Calu3 (cell line): ENCODE data around the gene LMTK3. TPM values are rescaled to one million over a fixed set of nuclear protein-coding genes. Genes with fewer than 3 reads are reported as not detected.
A peak's percentile ranks its signal among the peaks of the same experiment; 100 is the strongest.

Experiments
- BruUV-seq: library from RNA; stranded (reverse); fragments of 400-500 nt; replicated peaks from 2 replicates; lab custom pipeline; 2021; lab: Mats Ljungman, UMichigan
- CTCF ChIA-PET: fragments of 300-600 bp; sonication (Branson Sonifier 250); formaldehyde crosslinking; loops from one replicate; lab custom pipeline; 2022; ENCODE audit warnings: antibody characterized with exemption; lab: Charles Lee
- DNase-seq: peaks from one replicate; pipeline ENCODE4 v3.0.0; 2022
- H3K27ac Mint-ChIP-seq: one replicate; pipeline ENCODE4 v1.8.0; 2022; ENCODE audit warnings: mixed read lengths; ENCODE audit not compliant: unreplicated experiment
- H3K27me3 Mint-ChIP-seq: one replicate; pipeline ENCODE4 v1.8.0; 2022; ENCODE audit warnings: mixed read lengths; ENCODE audit not compliant: unreplicated experiment
- H3K36me3 Mint-ChIP-seq: one replicate; pipeline ENCODE4 v1.8.0; 2022; ENCODE audit warnings: mild to moderate bottlenecking, moderate library complexity, mixed read lengths; ENCODE audit not compliant: insufficient read depth, unreplicated experiment
- H3K4me1 Mint-ChIP-seq: one replicate; pipeline ENCODE4 v1.8.0; 2022; ENCODE audit warnings: mild to moderate bottlenecking, low read depth, mixed read lengths; ENCODE audit not compliant: unreplicated experiment
- H3K4me3 Mint-ChIP-seq: one replicate; pipeline ENCODE4 v1.8.0; 2022; ENCODE audit warnings: mild to moderate bottlenecking, low read depth, moderate library complexity, mixed read lengths; ENCODE audit not compliant: unreplicated experiment
- H3K9me3 Mint-ChIP-seq: one replicate; pipeline ENCODE4 v1.8.0; 2022; ENCODE audit warnings: low read depth, mixed read lengths; ENCODE audit not compliant: unreplicated experiment
- CTCF ChIP-seq: fragments of 200-600 bp; IDR thresholded peaks from one replicate; pipeline ENCODE4 v1.8.0; 2022; ENCODE audit warnings: antibody characterized with exemption; ENCODE audit not compliant: unreplicated experiment
- intact Hi-C: fragments of 100-400 bp; cut with micrococcal nuclease; formaldehyde crosslinking; loops from one replicate; pipeline ENCODE4 v1.10.0; 2022; ENCODE audit not compliant: unreplicated experiment
- total RNA-seq: library from RNA; stranded (reverse); gene quantifications from 2 replicates; pipeline ENCODE4 v1.2.3, GENCODE V29; 2022

Gene LMTK3
- total RNA-seq, 1 experiment from 2014 or later = 1.0 TPM

- TF ChIP-seq CTCF = no peak
- Mint-ChIP-seq H3K27me3 (no peaks in the 10 kb centered on the region), H3K4me1 (peaks cover 11% of the 10 kb centered on the region), H3K4me3 (no peak overlapping the region), H3K27ac (no peak overlapping the region), H3K36me3 (peaks cover 83% of the 10 kb centered on the region), H3K9me3 (no peaks in the 10 kb centered on the region)
- no peak for DNase-seq
- CTCF ChIA-PET = no interaction called here
- BruUV-seq = no TSS peak
- intact Hi-C loops = no loop called here
These were observed 38.3 kb downstream of the LMTK3 start for GRCh38 chr19:48473161-48473966.

- DNase-seq = no peak
- Mint-ChIP-seq H3K9me3 (no peaks in the 10 kb centered on the region), H3K4me3 (no peak overlapping the region), H3K27ac (peak overlapping the region; percentile 47), H3K4me1 (peaks cover 11% of the 10 kb centered on the region), H3K27me3 (no peaks in the 10 kb centered on the region), H3K36me3 (peaks cover 85% of the 10 kb centered on the region)
- intact Hi-C loops = no loop called here
- CTCF ChIA-PET = no interaction called here
- no TSS peak for BruUV-seq
- no peak for TF ChIP-seq CTCF
These were observed 39.8 kb downstream of the LMTK3 start for GRCh38 chr19:48471836-48472235.

- peak overlapping the region; percentile 80 for H3K4me3 Mint-ChIP-seq
- intact Hi-C loops = no loop called here
- H3K9me3 Mint-ChIP-seq = no peaks in the 10 kb centered on the region
- no peak for DNase-seq
- TF ChIP-seq CTCF = no peak
- no peaks in the 10 kb centered on the region for H3K27me3 Mint-ChIP-seq
- no TSS peak for BruUV-seq
- peaks cover 80% of the 10 kb centered on the region for H3K36me3 Mint-ChIP-seq
- CTCF ChIA-PET = interaction anchor here (1.3 kb wide), 1 partner anchor 17 kb away, joined by 3 read pairs; no protein-coding TSS in a partner anchor
- peaks cover 11% of the 10 kb centered on the region for H3K4me1 Mint-ChIP-seq
- peak overlapping the region; percentile 50 for H3K27ac Mint-ChIP-seq
These were observed 40.8 kb downstream of the LMTK3 start for GRCh38 chr19:48470856-48471255.

- BruUV-seq = no TSS peak
- intact Hi-C loops = no loop called here
- H3K27me3 Mint-ChIP-seq = no peaks in the 10 kb centered on the region
- no peak for DNase-seq
- H3K27ac Mint-ChIP-seq = peak overlapping the region; percentile 98
- no peak for TF ChIP-seq CTCF
- peaks cover 11% of the 10 kb centered on the region for H3K4me1 Mint-ChIP-seq
- peaks cover 78% of the 10 kb centered on the region for H3K36me3 Mint-ChIP-seq
- peak overlapping the region; percentile 80 for H3K4me3 Mint-ChIP-seq
- CTCF ChIA-PET = interaction anchor here (0.5 to 1.3 kb wide), 5 partner anchors 18 to 79 kb away, joined by 3 to 5 read pairs (median 3); partner anchors contain the start of gene KDELR1
- no peaks in the 10 kb centered on the region for H3K9me3 Mint-ChIP-seq
These were observed 41.5 kb downstream of the LMTK3 start for GRCh38 chr19:48469934-48470680.
